PC-3 (cell line): ENCODE data around the gene SLC36A3.

Experiments
- CTCF ChIP-seq: fragments of 300-600 bp; sonication (generic); conservative IDR thresholded peaks from 2 replicates; pipeline ENCODE4 v1.5.1; 2017; ENCODE audit warnings: antibody characterized with exemption, low read depth, mild to moderate bottlenecking, low read length
- EZH2 ChIP-seq: fragments of 300-600 bp; sonication (generic); IDR thresholded peaks from one replicate; pipeline ENCODE4 v1.6.1; 2017; ENCODE audit warnings: antibody characterized with exemption, mild to moderate bottlenecking, low read length; ENCODE audit not compliant: unreplicated experiment
- EZH2phosphoT487 ChIP-seq: fragments of 300-600 bp; sonication (generic); IDR thresholded peaks from 2 replicates; pipeline ENCODE4 v1.6.1; 2018; ENCODE audit warnings: mild to moderate bottlenecking, antibody characterized with exemption, low read length, borderline replicate concordance

- TF ChIP-seq EZH2phosphoT487 = no peak
- no peak for TF ChIP-seq EZH2
- no peak for TF ChIP-seq CTCF
Measured at GRCh38 chr5:151280443-151280842, 23.1 kb downstream of the SLC36A3 start.
